Heart left ventricle (tissue), 13 donors: ENCODE data around the gene ADAMTSL2.

Source experiments
- POLR2A ChIP-seq, 2 donors: fragments of 450-650 bp; IDR thresholded peaks; one replicate each; pipeline ENCODE4 v1.6.1; 2017; ENCODE audit warnings: antibody characterized with exemption in 2 of 2, mild to moderate bottlenecking in 2 of 2, moderate library complexity in 2 of 2
- TF ChIP-seq, protein P1 (sequence below), 12 donors: fragments of 200-600 bp; sonication (generic) in 4 of 12; IDR thresholded peaks; one replicate each; pipeline versions ENCODE4 v1.5.0 to v1.8.0; 2018 to 2022; ENCODE audit warnings: antibody characterized with exemption in 12 of 12, mild to moderate bottlenecking in 5 of 12
- donor health status: ischemic (EF 13 %, LVEDD 7.1; RV severe dilation, severe dysfunction).
- donor health status: DM: no; HTN: yes; CAD: no.
- donor health status: DM: no; HTN: no; CAD: no.
- donor health status: ischemic (EF 25% LVEDD 6.9; RV normal size, moderate dysfunction).
- donor health status: ischemic (EF 25% LVEDD 5.7; RV mildly dilated, moderate dysfunction).
- donor health status: ischemic (EF 35%, LVEDD 5.7; RV mildly dilated, moderate dysfunction).
- donor health status: nonischemic (EF 11% LVEDD 7.7; RV severe dilation, severe dysfunction).
- donor health status: DM: yes; HTN: yes; CAD: no.
- donor health status: PGD.
- donor health status: ischemic (EF 29% LVEDD 5.4; RV normal size, mild dysfunction).
- donor health status: nonischemic (EF 23%, LVEDD 6.1; RV moderate dilation, normal function).

DNA sequence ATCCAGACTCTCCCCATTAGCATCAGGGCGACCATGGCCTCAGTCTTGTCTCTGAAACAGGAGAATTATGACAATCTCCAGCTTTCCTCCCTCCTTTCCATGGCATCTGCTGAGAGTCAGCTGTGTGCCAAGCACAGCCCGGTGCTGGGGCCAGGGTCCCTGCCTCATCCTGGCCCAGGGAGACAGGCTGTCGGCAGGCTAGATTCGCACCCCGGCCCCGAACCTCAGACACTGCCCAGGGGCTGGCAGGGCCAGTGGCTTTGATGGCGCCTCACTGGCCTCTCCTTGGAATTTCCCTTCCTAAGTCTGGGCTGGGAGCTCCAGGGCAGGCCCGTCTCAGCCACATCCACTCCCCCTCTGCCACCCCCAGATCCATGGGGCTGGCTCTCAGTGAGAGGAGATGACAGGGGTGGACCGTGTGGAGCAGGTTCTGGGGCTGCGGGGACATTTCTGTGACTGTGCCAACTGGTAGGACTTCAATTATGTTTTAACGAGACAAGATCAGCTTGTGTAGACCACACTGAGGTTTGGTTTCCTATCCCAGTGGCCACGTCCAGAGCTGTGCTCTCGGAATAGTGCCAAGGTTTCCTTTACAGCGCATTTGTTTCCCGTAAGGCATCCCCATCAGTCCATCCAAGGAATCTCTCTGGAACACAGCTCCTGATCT, 59.2 kb downstream of the ADAMTSL2 start:
- TF ChIP-seq, protein P1, sequence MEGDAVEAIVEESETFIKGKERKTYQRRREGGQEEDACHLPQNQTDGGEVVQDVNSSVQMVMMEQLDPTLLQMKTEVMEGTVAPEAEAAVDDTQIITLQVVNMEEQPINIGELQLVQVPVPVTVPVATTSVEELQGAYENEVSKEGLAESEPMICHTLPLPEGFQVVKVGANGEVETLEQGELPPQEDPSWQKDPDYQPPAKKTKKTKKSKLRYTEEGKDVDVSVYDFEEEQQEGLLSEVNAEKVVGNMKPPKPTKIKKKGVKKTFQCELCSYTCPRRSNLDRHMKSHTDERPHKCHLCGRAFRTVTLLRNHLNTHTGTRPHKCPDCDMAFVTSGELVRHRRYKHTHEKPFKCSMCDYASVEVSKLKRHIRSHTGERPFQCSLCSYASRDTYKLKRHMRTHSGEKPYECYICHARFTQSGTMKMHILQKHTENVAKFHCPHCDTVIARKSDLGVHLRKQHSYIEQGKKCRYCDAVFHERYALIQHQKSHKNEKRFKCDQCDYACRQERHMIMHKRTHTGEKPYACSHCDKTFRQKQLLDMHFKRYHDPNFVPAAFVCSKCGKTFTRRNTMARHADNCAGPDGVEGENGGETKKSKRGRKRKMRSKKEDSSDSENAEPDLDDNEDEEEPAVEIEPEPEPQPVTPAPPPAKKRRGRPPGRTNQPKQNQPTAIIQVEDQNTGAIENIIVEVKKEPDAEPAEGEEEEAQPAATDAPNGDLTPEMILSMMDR (IDR thresholded peaks at IDR 0.05): no peak
- TF ChIP-seq POLR2A (IDR thresholded peaks at IDR 0.05): no peak
